ENCODE results near the gene ZDHHC6.
"Not testable (repeated sequence)": the region's sequence is repeated elsewhere in the genome, so short reads cannot be mapped to it uniquely, and the experiment has no call there.

The ZDHHC6 gene

GRCh38 chr10:112446855-112447619 lies at the start of gene ZDHHC6, which contains the start of gene VTI1A:
Gene ZDHHC6, minus strand, starts transcription at chr10:112446914. Its CDS starts 1,478 bp downstream, at chr10:112445436.
Gene VTI1A, plus strand, starts transcription at chr10:112447215. Its CDS starts 159 bp downstream, at chr10:112447374.
- DNase-seq = peak; percentile 79 to 89 (median 81)

GRCh38 chr10:112492736-112493135 lies 46.0 kb upstream of the ZDHHC6 start:
- no peak for DNase-seq

GRCh38 chr10:112491144-112491543 lies 44.4 kb upstream of the ZDHHC6 start:
- DNase-seq = no peak

GRCh38 chr10:112490545-112490944 lies 43.8 kb upstream of the ZDHHC6 start:
- peak; percentile 34 to 94 (median 72) for DNase-seq

GRCh38 chr10:112487964-112488363 lies 41.2 kb upstream of the ZDHHC6 start:
- no peak for DNase-seq

GRCh38 chr10:112484399-112484798 lies 37.7 kb upstream of the ZDHHC6 start:
- no peak for DNase-seq

GRCh38 chr10:112481602-112482001 lies 34.9 kb upstream of the ZDHHC6 start:
- DNase-seq = no peak

GRCh38 chr10:112475575-112476218 lies 29.0 kb upstream of the ZDHHC6 start:
- DNase-seq = no peak

GRCh38 chr10:112471878-112472487 lies 25.3 kb upstream of the ZDHHC6 start:
- peak in 2 of 3 experiments; percentile 1 to 47 for DNase-seq

- no peak for DNase-seq
Measured at GRCh38 chr10:112467541-112468075, 20.9 kb upstream of the ZDHHC6 start.

GRCh38 chr10:112466802-112467201 lies 20.1 kb upstream of the ZDHHC6 start:
- no peak for DNase-seq

- no peak for DNase-seq
Measured at GRCh38 chr10:112465299-112465883, 18.7 kb upstream of the ZDHHC6 start.

GRCh38 chr10:112464074-112464473 lies 17.4 kb upstream of the ZDHHC6 start:
- DNase-seq = not testable (repeated sequence)

- no peak for DNase-seq
Measured at GRCh38 chr10:112461029-112461887, 14.5 kb upstream of the ZDHHC6 start.

GRCh38 chr10:112460366-112460765 lies 13.7 kb upstream of the ZDHHC6 start:
- no peak for DNase-seq

GRCh38 chr10:112456533-112456932 lies 9.8 kb upstream of the ZDHHC6 start:
- no peak for DNase-seq

- no peak for DNase-seq
Measured at GRCh38 chr10:112454910-112455779, 8.4 kb upstream of the ZDHHC6 start.

- no peak for DNase-seq
Measured at GRCh38 chr10:112448888-112449287, 2.2 kb upstream of the ZDHHC6 start.

- DNase-seq = no peak
Measured at GRCh38 chr10:112447620-112447928, 860 bp upstream of the ZDHHC6 start.

- DNase-seq = no peak
Measured at GRCh38 chr10:112446055-112446854, 459 bp downstream of the ZDHHC6 start.
